SHP77 treated with DMSO at 0.1 percent for 48 hours (cell line): ENCODE measurements around the gene TPH1.
"Not testable (repeated sequence)": the region's sequence is repeated elsewhere in the genome, so short reads cannot be mapped to it uniquely, and the experiment has no call there.

Experiments used
- DNase-seq: peaks from one replicate; lab custom pipeline; 2025; lab: John Stamatoyannopoulos, UW

TPH1 gene

DNA sequence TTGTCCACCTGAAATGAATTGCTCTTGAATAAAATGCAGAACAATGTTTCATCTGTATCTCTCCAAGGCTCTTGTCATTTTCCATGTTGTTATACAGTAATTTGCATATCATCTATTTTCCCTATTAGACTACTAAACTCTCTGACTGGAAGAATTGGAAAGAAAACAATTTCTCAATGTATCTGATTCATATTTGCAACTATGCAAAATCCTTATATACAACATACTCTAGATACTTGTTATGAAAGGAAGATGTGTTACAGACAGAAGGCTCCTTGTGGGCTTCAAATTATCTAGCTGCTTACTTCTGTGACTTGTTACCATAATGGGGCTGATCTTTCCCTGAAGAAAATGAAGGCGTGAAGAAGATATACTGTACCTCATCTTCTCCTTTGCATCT lies 23.6 kb downstream of the TPH1 start:
- DNase-seq = no peak

DNA sequence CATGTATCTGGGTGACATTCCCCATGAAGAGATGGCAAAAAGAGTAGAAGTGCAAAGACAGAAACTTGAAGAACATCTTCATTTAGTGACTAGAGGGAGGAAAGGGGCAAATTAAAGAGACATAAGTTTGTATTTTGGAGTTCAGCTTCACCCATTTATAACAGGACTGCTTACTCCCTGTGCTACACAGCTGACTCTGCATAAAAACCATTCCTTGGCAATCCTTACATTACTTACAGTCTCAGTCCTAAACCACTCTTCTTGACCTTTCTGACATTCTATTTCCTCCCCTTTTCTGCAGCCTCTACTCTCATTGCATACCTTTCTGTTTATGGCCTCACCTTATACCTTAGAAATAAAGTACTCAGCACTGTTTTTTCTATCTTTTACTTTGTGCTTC lies 26.4 kb downstream of the TPH1 start:
- DNase-seq = no peak

DNA sequence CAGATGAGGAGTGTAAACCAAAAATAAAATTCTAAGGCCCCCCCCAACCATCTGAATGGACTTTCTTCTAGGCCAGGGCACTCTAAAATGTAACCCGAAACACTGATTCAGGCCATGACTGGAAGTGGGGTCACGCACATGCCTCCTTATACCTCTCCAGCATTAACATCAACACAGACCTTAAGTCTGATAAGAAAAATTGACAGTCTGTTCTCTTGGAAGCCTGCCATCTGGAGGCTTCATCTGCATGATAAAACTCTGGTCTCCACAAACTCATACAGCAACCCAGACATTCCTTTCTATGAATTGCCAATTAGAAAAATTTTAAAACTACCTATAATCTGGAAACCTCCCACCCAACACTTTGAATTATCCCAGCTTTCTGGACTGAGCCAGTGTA lies 29.3 kb downstream of the TPH1 start:
- DNase-seq = no peak

DNA sequence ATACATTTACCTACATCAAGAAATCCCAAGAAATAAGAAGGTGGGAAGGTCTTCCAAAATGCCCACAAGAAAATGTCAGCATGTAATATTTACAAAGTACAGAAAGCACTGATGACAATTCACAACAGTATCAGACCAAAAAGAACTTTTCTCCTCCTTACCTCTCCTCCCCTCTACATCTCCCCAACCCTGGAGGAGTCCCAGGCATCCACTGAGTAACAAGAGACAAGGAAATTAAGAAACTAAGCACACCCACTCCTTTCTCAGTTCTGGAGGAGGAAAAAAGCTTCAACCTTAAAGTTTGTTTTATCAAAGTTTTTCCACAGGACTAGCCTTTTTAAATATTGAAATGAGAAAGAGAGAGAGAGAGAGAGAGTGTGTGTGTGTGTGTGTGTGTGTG lies 31.2 kb downstream of the TPH1 start:
- DNase-seq = no peak

DNA sequence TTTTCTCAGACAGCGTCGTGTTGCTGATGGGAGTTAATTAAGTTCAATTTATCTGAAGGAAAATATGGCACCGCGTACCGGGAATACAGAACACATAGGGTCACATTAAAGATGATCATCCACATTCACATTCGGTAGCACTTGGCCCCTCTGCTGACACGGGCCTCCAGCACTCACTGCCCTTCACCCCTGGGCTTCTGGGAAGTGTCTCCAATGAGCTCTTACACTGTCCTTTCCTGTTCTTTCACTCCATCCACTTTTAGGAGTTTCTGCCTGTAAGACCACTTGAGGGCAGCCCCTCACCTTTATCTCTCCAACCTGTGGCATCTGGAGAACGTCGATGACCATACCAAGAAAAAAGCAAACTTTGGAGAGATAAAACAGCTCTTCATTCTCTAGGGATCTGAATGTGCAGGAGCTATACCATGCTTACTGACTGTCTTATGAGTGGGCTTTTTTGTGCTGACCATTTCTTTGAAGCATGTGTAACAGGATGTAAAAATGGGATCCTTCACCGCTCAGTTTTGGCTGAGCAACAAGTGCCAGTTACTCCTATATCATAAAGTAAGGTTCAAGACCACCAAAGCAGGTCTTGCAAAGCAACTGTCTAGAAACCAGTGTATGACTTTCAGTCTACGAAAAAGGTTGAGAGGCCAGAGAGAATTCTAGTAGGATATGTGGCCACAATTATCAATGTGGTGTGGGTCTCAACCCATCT lies 32.1 kb downstream of the TPH1 start:
- no peak for DNase-seq

DNA sequence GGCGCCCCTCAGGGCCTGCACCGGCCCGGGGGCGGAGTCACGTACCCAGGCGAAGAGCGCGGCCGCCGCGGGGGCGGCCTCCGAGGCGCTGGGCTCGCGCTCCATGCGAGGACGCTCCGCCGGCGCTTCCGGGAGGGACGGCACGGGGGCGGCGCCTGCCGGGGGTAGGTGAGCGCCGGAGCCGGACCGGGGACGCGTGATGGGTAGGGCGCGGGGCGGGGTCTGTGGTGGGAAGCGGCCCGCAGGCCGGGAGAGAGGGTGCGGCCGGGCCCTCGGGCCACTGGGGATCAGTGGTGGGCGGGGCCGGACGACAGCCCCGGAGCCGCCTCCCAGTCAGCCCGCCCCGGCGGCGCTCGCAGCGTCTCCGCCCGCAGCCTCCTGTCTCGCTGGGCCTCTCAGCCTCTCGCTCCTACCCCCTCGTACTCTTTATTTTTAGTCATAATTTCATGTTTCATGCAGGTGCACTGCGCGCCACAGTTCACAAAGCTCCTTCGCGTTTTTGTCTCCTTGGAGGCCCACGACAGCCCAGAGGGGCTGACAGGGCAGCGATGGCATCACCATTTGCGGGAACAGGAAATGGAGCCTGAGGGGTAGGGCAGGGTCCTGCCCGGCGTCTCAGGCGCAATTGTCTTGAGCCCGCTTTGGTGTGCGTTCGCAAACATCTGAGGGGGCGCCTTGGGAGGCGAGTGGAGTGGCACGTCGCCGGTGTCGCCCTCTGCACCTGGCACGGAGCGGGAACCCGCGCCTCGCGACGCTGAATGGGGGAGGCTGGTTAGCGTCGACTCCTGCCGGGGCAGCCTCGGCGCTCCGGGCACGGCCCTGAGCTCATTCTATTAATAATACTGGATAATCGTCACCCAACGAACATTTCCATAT lies 32.9 kb downstream of the TPH1 start, which contains the start of gene SERGEF:
Gene SERGEF (minus strand): TSS at position 142 of the 876 bp plus-strand sequence. CDS start 37 bp downstream, at position 105.
- peak; percentile 74 for DNase-seq

DNA sequence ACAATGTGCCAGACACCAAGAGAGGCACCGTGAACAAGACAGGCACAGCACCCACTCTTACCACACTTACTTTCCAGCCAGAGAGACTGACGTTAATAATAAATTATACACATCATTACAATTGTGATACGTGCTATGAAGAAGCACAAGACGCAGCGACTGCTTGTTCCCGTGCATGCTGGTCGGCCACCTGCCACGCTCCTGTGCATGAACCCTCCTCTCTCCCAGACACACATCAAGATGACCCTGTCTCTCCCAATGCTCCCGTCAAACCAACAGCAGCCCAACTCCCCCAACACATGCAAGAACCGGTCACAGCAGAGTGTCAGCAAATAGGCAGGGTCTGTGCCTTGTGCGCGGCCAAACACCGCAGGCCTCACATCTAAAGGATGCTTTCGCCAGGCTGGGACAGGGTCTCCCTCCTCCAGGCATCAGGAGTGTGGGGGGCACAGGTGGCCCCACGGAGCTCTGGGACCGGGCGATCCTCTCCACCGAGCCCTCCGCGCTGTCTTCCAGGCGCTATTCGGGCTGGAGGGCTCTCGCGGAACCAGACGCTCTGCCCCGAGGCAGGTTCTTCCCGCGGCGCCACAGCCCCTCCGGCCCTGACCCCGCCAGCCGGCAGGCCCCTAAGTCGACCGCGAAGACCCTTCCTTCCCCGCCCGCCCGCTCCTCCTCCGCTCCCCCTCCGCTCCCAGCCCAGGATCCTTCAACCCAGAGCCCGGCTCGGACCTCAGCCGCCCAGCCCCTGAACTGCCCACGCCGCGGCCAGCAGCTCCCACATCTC lies 33.8 kb downstream of the TPH1 start:
- no peak for DNase-seq

DNA sequence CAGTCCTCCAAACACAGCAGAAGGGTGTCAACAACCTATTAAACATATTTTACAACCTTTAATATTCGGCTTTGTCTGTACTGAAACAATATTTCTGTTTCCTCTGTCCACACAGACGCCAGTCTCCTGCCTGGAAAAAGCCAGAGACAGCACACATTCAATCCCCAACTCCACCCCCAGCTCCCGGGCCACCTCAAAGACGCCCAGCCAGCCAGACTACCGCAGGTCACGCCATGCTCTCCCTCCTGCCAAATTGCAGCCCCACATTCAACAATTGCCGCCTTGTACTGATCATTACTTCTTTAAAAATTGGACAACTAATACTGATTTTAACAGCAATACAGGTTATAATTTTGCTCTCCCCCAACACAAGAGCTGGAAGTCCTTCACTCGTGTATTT lies 34.4 kb downstream of the TPH1 start:
- no peak for DNase-seq

DNA sequence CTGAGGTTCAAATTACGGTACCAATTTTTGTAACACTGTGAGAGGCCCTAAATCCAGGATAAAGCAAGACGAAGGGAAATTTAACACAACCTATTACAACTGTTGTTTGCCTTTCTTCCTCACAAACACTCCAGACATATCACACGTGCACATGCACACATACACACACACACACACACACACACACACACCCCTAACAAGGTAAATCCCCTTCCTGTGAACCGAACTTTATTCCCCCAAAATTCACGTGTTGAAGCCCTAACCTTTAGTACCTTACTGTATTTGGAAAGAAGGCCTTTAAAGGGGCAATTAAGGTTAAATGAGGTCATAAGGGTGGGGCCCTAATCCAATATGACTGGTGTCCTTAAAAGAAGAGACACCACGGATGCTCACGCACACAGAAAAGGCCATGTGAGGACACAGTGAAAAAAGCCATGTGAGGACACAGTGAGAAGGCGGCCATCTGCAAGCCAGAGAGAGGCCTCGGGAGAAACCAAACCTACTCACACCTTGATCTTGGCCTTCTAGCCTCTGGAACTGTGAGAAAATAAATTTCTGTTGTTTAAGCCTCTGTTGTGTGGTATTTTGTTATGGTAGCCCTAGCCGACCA lies 35.0 kb downstream of the TPH1 start:
- no peak for DNase-seq

DNA sequence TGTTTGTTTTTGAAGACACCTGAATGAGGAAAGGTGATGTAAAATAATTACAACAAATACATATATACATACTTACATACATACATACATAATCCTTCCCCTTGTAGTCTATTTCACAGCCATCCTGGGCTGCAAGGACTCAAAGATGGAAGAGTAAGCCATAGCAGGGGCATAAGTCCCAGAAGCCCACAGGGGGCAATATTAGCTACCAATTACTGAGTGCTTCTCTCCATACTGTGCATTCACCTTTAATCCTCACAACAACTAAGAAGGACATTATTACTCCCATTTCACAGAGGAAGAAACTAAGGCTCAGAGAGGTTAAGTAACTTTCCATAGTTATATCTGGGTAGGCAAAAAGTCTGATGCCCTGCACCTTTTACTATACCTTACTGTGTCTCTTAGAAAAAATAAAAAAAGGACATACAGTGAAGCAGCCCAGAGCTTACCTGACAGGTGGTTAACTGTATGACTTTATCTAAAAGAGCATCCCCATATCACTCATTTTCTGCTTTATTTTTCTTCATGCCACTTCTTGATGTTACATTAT lies 35.9 kb downstream of the TPH1 start:
- DNase-seq = no peak

DNA sequence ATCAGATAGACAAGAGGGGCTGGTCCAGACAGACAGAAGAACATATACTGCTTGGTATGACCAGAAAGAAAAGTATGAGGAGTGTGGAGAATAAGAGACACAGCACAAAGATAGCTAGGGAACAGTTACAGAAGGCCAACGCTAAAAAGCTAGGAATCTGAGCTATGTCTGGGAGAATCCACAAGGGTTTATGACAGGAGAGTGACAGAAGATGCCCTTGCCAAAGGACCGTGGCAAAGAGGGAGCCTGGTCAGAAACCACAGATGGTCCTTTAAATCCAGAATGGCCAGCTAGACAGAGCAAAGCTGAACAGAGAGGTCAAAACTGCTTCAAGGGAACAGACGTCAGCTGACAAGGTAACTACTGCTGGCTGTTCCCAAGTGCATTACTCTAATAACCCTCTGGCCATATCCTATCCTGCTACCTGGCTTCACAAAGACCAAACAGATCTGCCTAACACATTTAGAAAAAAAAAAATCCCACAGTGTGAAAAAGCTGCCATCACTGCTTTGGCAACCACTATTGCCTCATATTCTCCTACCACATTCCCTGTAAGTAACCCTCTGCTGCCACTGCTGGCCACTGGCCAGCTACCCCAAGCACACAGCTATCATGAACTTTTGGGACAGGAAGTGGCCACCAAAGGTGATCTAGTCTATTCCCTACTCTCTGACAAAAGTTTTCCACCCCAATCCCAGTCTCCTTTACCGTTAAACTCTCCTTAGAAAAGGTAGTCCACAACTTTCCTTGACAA lies 40.5 kb downstream of the TPH1 start:
- DNase-seq = no peak

DNA sequence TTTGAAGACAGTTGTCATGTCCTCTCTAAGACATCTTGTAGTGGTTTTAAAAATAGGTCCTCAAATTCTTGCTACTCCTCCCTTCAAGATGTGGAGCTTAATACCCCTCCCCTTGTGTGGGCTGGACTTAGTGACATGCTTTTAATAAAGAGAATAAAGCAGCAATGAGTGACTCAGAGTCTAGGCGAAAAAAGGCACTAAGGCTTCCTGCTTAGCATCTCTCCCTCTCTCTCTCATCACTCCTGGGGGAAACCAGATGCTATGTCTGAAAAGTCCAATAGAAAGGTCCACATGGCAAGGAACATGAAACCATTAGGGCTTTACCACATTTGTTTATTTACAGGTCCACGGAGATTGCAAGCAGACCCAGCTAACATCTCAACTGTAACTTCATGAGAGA lies 44.9 kb downstream of the TPH1 start:
- no peak for DNase-seq

DNA sequence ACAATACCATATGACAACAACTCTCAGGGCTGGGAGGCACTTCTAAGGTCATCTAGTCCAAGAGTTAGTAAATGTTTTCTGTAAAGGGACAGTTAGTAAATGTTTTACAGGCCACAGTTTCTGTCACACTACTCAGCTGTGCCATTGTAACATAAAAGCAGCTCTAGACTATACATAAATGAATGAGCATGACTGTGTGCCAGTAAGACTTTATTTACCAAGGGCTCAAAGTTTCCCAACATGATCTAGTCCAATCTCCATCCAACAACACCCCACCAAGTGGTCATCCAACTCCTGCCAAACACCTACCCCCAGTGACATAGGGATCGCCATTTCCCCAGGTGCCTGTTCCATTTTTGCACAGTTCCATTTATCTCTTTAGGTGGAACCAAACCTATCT lies 45.3 kb downstream of the TPH1 start:
- DNase-seq = no peak

DNA sequence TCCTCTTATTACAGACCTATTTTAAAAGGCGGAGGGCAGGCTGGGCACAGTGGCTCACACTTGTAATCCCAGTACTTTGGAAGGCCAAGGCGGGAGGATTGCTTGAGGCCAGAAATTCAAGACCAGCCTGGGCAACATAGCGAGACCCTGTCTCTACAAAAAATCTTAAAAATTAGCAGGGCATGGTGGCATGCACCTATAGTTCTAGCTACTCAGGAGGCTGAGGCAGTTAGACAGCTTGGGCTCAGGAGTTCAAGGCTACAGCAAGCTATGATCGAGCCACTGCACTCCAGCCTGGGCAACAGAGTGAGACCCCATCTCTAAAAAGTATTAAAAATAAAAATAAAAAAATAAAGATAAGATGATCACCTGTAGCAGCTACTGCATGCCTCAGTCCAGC lies 45.9 kb downstream of the TPH1 start:
- DNase-seq = not testable (repeated sequence)
